OCI-LY3 (cell line): ENCODE results near the gene NCKAP5.

Experiments used
- H2AFZ ChIP-seq: fragments of 200-600, 300-600 bp; shearing (Covaris generic); 2 replicates; pipeline ENCODE4 v1.6.0; 2014; ENCODE audit warnings: antibody characterized with exemption, low read depth, low read length
- H3K27ac ChIP-seq: fragments of 200-600, 300-600 bp; sonication (generic); 2 replicates; pipeline ENCODE4 v1.5.1; 2014; ENCODE audit warnings: mild to moderate bottlenecking, low read length, moderate library complexity, mixed read lengths
- H3K27me3 ChIP-seq: fragments of 200-600, 300-600 bp; sonication (generic); 2 replicates; pipeline ENCODE4 v1.6.1; 2014; ENCODE audit warnings: low read depth, low read length, mixed read lengths
- H3K36me3 ChIP-seq: fragments of 200-600, 300-600 bp; sonication (generic); replicated peaks from 2 replicates; pipeline ENCODE3; 2014; ENCODE audit warnings: low read depth, low read length, mixed read lengths
- H3K4me1 ChIP-seq: fragments of 300-600, 200-600 bp; sonication (generic); 2 replicates; pipeline ENCODE4 v1.6.1; 2014; ENCODE audit warnings: low read length, mixed read lengths
- H3K4me2 ChIP-seq: fragments of 200-600, 300-600 bp; sonication (generic); 2 replicates; pipeline ENCODE4 v1.6.1; 2014; ENCODE audit warnings: low read length, mixed read lengths
- H3K4me3 ChIP-seq: fragments of 300-600, 200-600 bp; sonication (generic); 2 replicates; pipeline ENCODE4 v1.5.1; 2014; ENCODE audit warnings: antibody characterized with exemption, mild to moderate bottlenecking, low read length, moderate library complexity
- H3K79me2 ChIP-seq: fragments of 300-600, 200-600 bp; shearing (Covaris generic); 2 replicates; pipeline ENCODE4 v1.6.1; 2014; ENCODE audit warnings: mild to moderate bottlenecking, low read length, mixed read lengths
- H3K9ac ChIP-seq: fragments of 300-600, 200-600 bp; shearing (Covaris generic); 2 replicates; pipeline ENCODE4 v1.6.0; 2014; ENCODE audit warnings: mild to moderate bottlenecking, low read length, moderate library complexity
- H3K9me3 ChIP-seq: fragments of 200-600, 300-600 bp; shearing (Covaris generic); 2 replicates; pipeline ENCODE4 v1.6.1; 2014; ENCODE audit warnings: low read length, mixed read lengths; ENCODE audit not compliant: insufficient read depth
- H4K20me1 ChIP-seq: fragments of 200-600, 300-600 bp; sonication (generic); 2 replicates; pipeline ENCODE4 v1.6.1; 2016; ENCODE audit warnings: low read length, mixed read lengths; ENCODE audit not compliant: insufficient read depth
- CTCF ChIP-seq: fragments of 200-600, 300-600 bp; sonication (generic); IDR thresholded peaks from 2 replicates; pipeline ENCODE4 v1.5.1; 2014; ENCODE audit warnings: antibody characterized with exemption, low read length, low read depth
- EZH2phosphoT487 ChIP-seq: fragments of 200-600 bp; shearing (Covaris generic); IDR thresholded peaks from 2 replicates; pipeline ENCODE4 v1.6.1; 2018; ENCODE audit warnings: antibody characterized with exemption, mixed run types, low read depth

NCKAP5 gene

GRCh38 chr2:132897111-132897510, 671.2 kb downstream of the NCKAP5 start:
- H3K27me3 ChIP-seq: no peaks in the 10 kb centered on the region
- no peak overlapping the region for H3K4me2 ChIP-seq
- no peak overlapping the region for H3K4me3 ChIP-seq
- no peaks in the 10 kb centered on the region for H3K4me1 ChIP-seq
- no peaks in the 10 kb centered on the region for H4K20me1 ChIP-seq
- no peaks in the 10 kb centered on the region for H3K79me2 ChIP-seq
- H3K27ac ChIP-seq: no peak overlapping the region
- no peak overlapping the region for H3K9ac ChIP-seq
- no peak overlapping the region for H2AFZ ChIP-seq
- TF ChIP-seq CTCF (no peak), EZH2phosphoT487 (no peak)
- no peaks in the 10 kb centered on the region for H3K9me3 ChIP-seq
- H3K36me3 ChIP-seq: no peaks in the 10 kb centered on the region

- Histone ChIP-seq H3K27ac (no peak overlapping the region), H3K4me1 (no peaks in the 10 kb centered on the region), H3K4me2 (no peak overlapping the region), H3K79me2 (no peaks in the 10 kb centered on the region), H3K9ac (no peak overlapping the region), H2AFZ (no peak overlapping the region), H4K20me1 (no peaks in the 10 kb centered on the region), H3K36me3 (no peaks in the 10 kb centered on the region), H3K4me3 (no peak overlapping the region), H3K27me3 (no peaks in the 10 kb centered on the region), H3K9me3 (no peaks in the 10 kb centered on the region)
- TF ChIP-seq CTCF: no peak
- no peak for TF ChIP-seq EZH2phosphoT487
Measured at GRCh38 chr2:132896073-132896472, 672.2 kb downstream of the NCKAP5 start.

- Histone ChIP-seq H3K27me3 (no peaks in the 10 kb centered on the region), H3K27ac (no peak overlapping the region), H2AFZ (no peak overlapping the region), H3K4me2 (no peak overlapping the region), H3K36me3 (no peaks in the 10 kb centered on the region), H4K20me1 (no peaks in the 10 kb centered on the region), H3K4me1 (no peaks in the 10 kb centered on the region), H3K79me2 (no peaks in the 10 kb centered on the region), H3K9ac (no peak overlapping the region), H3K9me3 (no peaks in the 10 kb centered on the region), H3K4me3 (no peak overlapping the region)
- TF ChIP-seq EZH2phosphoT487 (no peak), CTCF (no peak)
Measured at GRCh38 chr2:132891498-132891897, 676.8 kb downstream of the NCKAP5 start.

GRCh38 chr2:132886574-132886973, 681.7 kb downstream of the NCKAP5 start:
- TF ChIP-seq CTCF (no peak), EZH2phosphoT487 (no peak)
- no peak overlapping the region for H3K4me2 ChIP-seq
- no peak overlapping the region for H3K27ac ChIP-seq
- H3K36me3 ChIP-seq: no peaks in the 10 kb centered on the region
- no peak overlapping the region for H2AFZ ChIP-seq
- no peaks in the 10 kb centered on the region for H3K9me3 ChIP-seq
- H4K20me1 ChIP-seq: no peaks in the 10 kb centered on the region
- H3K27me3 ChIP-seq: 0 out of 2 replicates have a peak, but pooled peaks cover 5% of the 10 kb centered on the region
- no peak overlapping the region for H3K4me3 ChIP-seq
- no peak overlapping the region for H3K9ac ChIP-seq
- H3K4me1 ChIP-seq: no peaks in the 10 kb centered on the region
- H3K79me2 ChIP-seq: no peaks in the 10 kb centered on the region
